GM21723 (cell line): Measurements from ENCODE around the gene TAPBPL.
"Not testable (repeated sequence)": the region's sequence is repeated elsewhere in the genome, so short reads cannot be mapped to it uniquely, and the experiment has no call there.

Experiments used
- ATAC-seq: cut with Tn5 transposase; IDR thresholded peaks from one replicate; pipeline ENCODE4 v1.9.1; 2021; ENCODE audit warnings: mild to moderate bottlenecking, moderate library complexity; ENCODE audit not compliant: unreplicated experiment

TAPBPL gene

GRCh38 chr12:6489449-6489848 is 37.6 kb downstream of the TAPBPL start:
- ATAC-seq = no peak

- ATAC-seq = not testable (repeated sequence)
Observed at GRCh38 chr12:6490673-6491072, 38.8 kb downstream of the TAPBPL start.

GRCh38 chr12:6492838-6493496 is 41.1 kb downstream of the TAPBPL start, which contains the start of gene MRPL51:
TSS of gene MRPL51 (minus strand) at chr12:6493262. CDS start at chr12:6493136, 126 bp downstream.
- peak; percentile 73 for ATAC-seq

- peak; percentile 83 for ATAC-seq
Observed at GRCh38 chr12:6493497-6494257, 41.8 kb downstream of the TAPBPL start, which contains the start of gene NCAPD2. TSS of gene NCAPD2 (plus strand) at chr12:6494102. CDS start at chr12:6495099, 997 bp downstream.

- no peak for ATAC-seq
Observed at GRCh38 chr12:6494258-6494743, 42.5 kb downstream of the TAPBPL start.

- ATAC-seq = no peak
Observed at GRCh38 chr12:6494968-6495367, 43.1 kb downstream of the TAPBPL start.

- ATAC-seq = not testable (repeated sequence)
Observed at GRCh38 chr12:6497291-6497690, 45.4 kb downstream of the TAPBPL start.

- ATAC-seq = no peak
Observed at GRCh38 chr12:6500466-6500865, 48.6 kb downstream of the TAPBPL start.

GRCh38 chr12:6507102-6507998 is 55.5 kb downstream of the TAPBPL start:
- ATAC-seq = no peak

GRCh38 chr12:6508087-6508486 is 56.2 kb downstream of the TAPBPL start:
- no peak for ATAC-seq
